Activated T-cell treated with anti-CD3 and anti-CD28 coated beads, Interleukin-2, amount 50 U/mL, for 48 hours (primary cell): ENCODE data around the gene KCNV2.

ENCODE experiments used
- DNase-seq, 2 experiments: peaks; one replicate each; pipeline ENCODE4 v3.0.0-alpha.2; 2020

Gene KCNV2

DNA sequence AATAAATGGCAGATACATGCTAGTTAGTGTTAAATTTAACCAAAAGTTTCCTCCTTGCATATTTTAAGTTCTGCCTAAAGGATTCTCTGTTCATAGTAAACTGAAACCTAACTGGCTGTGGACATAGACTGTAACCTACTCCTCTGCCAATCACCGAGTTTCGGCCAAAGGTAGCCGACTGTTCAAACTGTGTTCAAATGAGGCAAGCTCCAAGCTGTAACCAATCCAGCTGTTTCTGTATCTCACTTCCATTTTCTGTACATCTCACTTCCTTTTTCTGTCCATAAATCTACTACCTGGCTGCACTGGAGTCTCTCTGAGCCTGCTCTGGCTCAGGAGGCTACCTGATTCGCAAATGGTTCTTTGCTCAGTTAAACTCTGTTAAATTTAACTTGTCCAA, 44.1 kb downstream of the KCNV2 start:
- no peak for DNase-seq

DNA sequence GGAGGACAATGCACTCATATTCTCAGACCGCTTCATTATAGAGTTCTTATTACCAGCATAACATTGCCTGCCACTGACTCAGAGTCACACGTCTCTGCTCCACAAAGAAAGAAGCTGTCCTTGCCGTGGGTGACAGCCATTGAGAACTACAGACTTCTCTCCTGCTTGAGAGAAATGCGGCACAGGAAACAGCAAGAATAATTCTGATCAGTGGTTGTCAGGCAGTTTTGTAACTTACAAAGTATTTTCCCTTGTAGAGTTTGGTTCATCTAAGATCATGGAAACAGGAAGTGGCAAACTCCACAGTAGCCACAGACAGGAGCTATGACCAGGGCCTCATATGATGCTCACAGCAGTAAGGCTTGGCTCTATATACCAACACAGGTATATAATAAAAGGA, 47.0 kb downstream of the KCNV2 start:
- peak; percentile 27 for DNase-seq

DNA sequence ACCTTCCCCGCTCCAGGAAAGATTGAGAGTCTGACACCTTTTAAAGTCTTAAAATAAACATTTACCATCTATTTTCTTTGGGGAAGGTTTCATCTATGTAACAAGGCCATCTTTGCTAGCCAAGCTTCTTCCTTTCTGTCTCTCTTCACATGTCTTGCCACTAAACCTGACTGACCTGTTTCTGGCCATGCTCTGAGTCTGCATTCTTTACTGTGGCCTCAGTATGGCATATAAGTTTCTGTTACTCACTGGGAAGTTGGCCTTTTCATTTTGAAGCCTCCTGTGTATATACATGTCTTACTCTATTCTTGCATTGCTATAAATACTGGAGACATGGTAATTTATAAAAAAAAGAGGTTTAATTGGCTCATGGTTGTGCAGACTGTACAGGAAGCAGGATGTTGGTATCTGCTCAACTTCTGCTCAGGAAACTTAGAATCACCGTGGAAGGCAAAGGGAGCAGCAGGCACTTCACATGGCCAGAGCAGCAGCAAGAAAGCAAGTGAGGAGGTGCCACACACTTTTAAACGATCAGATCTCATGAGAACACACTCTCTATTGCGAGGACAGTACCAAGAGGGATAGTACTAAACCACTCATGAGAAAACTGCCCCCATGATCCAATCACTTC, 48.1 kb downstream of the KCNV2 start:
- no peak for DNase-seq

DNA sequence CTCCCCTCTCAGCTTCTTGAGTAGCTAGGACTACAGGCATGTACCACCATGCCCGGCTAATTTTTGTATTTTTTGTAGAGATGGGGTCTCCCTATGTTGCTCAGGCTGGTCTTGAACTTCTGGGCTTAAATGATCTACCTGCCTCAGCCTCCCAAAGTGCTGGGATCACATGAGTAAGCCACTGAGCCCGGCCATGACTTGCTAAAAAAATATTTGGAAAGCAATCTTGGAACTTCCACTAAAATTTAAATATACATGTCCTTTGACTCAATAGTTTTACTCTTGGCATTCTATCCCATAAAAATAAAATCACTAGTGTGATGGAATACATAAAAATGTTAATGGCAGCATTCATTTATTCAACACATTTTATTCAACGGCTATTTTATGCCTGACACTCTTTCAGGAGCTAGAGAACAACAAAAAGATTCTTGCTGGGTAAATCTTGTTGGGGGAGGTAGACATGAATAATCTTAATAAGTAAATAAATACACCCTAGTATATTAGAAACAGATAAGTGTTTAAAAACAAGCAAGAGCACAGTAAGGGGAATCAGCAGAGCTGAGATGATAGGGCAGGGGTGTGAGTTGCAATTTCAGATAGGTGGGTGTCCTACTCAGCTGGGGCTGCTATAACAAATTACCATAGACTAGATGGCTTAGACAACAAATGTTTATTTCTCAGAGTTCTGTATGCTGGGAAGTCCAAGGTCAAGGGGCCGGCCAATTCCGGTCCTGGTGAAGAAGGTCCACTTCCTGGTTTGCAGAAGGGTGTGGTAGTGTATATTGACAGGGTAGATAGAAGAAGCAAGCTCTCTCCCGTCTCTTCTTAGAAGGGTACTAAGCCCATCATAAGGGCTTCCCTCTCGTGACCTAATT, 50.7 kb downstream of the KCNV2 start:
- DNase-seq: no peak

DNA sequence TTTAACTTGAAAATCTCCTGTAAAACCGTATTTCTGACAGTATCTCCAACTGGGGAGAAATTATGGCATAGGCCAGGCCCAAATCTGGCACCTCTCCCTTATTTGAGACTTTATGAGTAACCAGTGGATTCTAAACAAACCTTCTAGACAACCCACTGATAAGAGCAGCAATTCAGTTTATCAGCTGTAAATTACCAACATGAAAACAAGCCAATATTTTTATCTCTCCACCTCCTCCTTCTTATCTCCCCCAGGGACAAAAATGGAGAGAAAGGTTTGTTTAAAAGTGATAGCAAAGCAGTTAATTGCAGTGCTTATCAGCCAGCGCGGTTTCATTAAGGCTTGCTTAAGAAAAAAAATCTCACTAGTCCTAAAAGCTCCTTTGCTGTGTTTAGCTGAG, 53.8 kb downstream of the KCNV2 start:
- DNase-seq: no peak

DNA sequence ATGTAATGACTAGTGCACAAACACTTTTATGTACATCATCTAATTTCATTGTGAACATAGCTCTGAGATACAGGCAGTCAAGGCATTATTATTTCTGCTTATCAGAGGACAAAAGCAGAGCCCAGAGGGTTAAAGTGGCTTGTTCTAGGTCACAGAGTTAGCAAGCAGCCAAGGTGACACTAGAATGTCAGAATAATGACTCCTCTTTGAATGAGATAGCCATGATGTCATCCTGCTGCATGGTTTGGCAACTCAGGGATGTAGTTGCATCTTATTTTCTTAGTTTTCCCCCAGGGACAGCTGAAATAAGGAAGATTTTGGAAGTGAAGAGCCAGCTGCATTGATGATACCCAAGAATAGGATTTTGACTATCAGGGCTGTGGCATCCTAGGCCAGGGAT, 54.4 kb downstream of the KCNV2 start:
- no peak for DNase-seq

DNA sequence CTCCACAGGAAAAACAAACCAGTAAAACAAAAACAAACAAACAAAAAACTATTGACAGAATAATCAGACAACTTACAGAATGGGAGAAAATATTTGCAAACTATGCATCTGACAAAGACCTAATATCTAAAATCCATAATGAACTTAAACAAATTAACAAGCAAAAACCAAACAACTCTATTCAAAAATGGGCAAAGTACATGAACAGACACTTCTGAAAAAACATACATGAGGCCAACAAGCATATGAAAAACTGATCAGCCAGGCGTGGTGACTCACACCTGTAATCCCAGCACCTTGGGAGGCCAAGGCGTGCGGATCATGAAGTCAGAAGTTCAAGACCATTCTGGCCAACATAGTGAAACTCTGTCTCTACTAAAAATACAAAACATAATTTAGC, 60.1 kb downstream of the KCNV2 start:
- no peak for DNase-seq

DNA sequence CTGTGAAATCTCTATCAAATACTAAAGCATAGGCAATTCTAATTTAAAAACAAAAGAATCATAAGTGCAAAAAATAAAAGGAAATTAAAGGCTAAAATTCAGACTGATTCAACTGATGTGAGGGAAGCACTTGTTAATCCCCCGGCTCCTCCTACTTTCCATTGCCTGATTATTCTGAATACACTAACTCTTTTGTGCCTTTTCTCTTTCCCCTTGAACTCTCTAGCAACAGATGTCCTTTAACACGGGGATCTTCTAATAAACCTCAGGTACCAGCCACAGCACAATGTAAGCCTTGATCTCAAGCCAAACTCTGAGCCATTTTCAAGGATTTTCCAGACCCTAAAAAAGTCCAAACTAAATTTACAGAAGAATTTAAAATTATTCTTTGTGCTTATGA, 61.5 kb downstream of the KCNV2 start:
- no peak for DNase-seq
